NT2/D1 (cell line): Measurements from ENCODE around the gene ANGPTL2.

ENCODE experiments used
- DNase-seq: peaks from one replicate; pipeline ENCODE4 v3.0.0-alpha.2; 2011; ENCODE audit warnings: low read depth, low spot score
- H3K27me3 ChIP-seq: 2 replicates; pipeline ENCODE4 v1.6.0; 2011; ENCODE audit warnings: mild to moderate bottlenecking; ENCODE audit not compliant: insufficient read length, insufficient read depth
- H3K36me3 ChIP-seq: 2 replicates; pipeline ENCODE4 v1.6.1; 2011; ENCODE audit warnings: mild to moderate bottlenecking, low read length, mixed read lengths; ENCODE audit not compliant: insufficient read depth, insufficient read length
- H3K4me1 ChIP-seq: 2 replicates; pipeline ENCODE4 v1.5.1; 2011; ENCODE audit not compliant: insufficient read depth, insufficient read length
- H3K4me3 ChIP-seq: 2 replicates; pipeline ENCODE4 v1.5.1; 2011; ENCODE audit warnings: low read depth; ENCODE audit not compliant: insufficient read length
- H3K9ac ChIP-seq: 2 replicates; pipeline ENCODE4 v1.6.0; 2011; ENCODE audit warnings: low read depth; ENCODE audit not compliant: insufficient read length
- H3K9me3 ChIP-seq: 2 replicates; pipeline ENCODE4 v1.5.1; 2011; ENCODE audit warnings: mild to moderate bottlenecking, low read length; ENCODE audit not compliant: insufficient read depth
- SUZ12 ChIP-seq: IDR thresholded peaks from 2 replicates; pipeline ENCODE4 v1.6.1; 2011; ENCODE audit not compliant: insufficient read length, insufficient read depth; ENCODE audit errors: extremely low read depth
- YY1 ChIP-seq: IDR thresholded peaks from 2 replicates; pipeline ENCODE4 v1.6.1; 2011; ENCODE audit not compliant: insufficient read length, insufficient read depth
- ZNF274 ChIP-seq: IDR thresholded peaks from 2 replicates; pipeline ENCODE4 v1.6.1; 2011; ENCODE audit warnings: mild to moderate bottlenecking, low read depth, low read length

ANGPTL2 gene

GRCh38 chr9:127166651-127167524 lies 44.5 kb upstream of the ANGPTL2 start:
- H3K4me3 ChIP-seq: no peak overlapping the region
- no peaks in the 10 kb centered on the region for H3K9me3 ChIP-seq
- no peaks in the 10 kb centered on the region for H3K27me3 ChIP-seq
- no peak overlapping the region for H3K9ac ChIP-seq
- TF ChIP-seq ZNF274 (no peak), SUZ12 (no peak), YY1 (no peak)
- DNase-seq: no peak
- no peaks in the 10 kb centered on the region for H3K4me1 ChIP-seq
- no peaks in the 10 kb centered on the region for H3K36me3 ChIP-seq

- no peak for DNase-seq
- Histone ChIP-seq H3K9me3 (no peaks in the 10 kb centered on the region), H3K27me3 (no peaks in the 10 kb centered on the region), H3K9ac (no peak overlapping the region), H3K36me3 (no peaks in the 10 kb centered on the region), H3K4me1 (no peaks in the 10 kb centered on the region), H3K4me3 (no peak overlapping the region)
- TF ChIP-seq SUZ12: no peak
- TF ChIP-seq YY1: no peak
- no peak for TF ChIP-seq ZNF274
Measured at GRCh38 chr9:127166111-127166510, 43.7 kb upstream of the ANGPTL2 start.

GRCh38 chr9:127165116-127165515 lies 42.7 kb upstream of the ANGPTL2 start:
- Histone ChIP-seq H3K4me3 (no peak overlapping the region), H3K9ac (no peak overlapping the region), H3K36me3 (no peaks in the 10 kb centered on the region), H3K9me3 (no peaks in the 10 kb centered on the region), H3K4me1 (no peaks in the 10 kb centered on the region), H3K27me3 (no peaks in the 10 kb centered on the region)
- TF ChIP-seq YY1 (no peak), SUZ12 (no peak), ZNF274 (no peak)
- no peak for DNase-seq

GRCh38 chr9:127163409-127163808 lies 41.0 kb upstream of the ANGPTL2 start:
- no peaks in the 10 kb centered on the region for H3K9me3 ChIP-seq
- H3K4me3 ChIP-seq: no peak overlapping the region
- no peaks in the 10 kb centered on the region for H3K36me3 ChIP-seq
- H3K4me1 ChIP-seq: peaks cover 8% of the 10 kb centered on the region
- TF ChIP-seq ZNF274 (no peak), SUZ12 (no peak), YY1 (no peak)
- H3K9ac ChIP-seq: no peak overlapping the region
- DNase-seq: no peak
- no peaks in the 10 kb centered on the region for H3K27me3 ChIP-seq

GRCh38 chr9:127162864-127163365 lies 40.5 kb upstream of the ANGPTL2 start:
- Histone ChIP-seq H3K27me3 (no peaks in the 10 kb centered on the region), H3K36me3 (no peaks in the 10 kb centered on the region), H3K4me1 (peaks cover 8% of the 10 kb centered on the region), H3K4me3 (no peak overlapping the region), H3K9ac (no peak overlapping the region), H3K9me3 (no peaks in the 10 kb centered on the region)
- TF ChIP-seq YY1: no peak
- no peak for TF ChIP-seq SUZ12
- no peak for TF ChIP-seq ZNF274
- no peak for DNase-seq

GRCh38 chr9:127162046-127162863 lies 39.8 kb upstream of the ANGPTL2 start:
- Histone ChIP-seq H3K9me3 (no peaks in the 10 kb centered on the region), H3K27me3 (no peaks in the 10 kb centered on the region), H3K36me3 (no peaks in the 10 kb centered on the region), H3K4me1 (peaks cover 8% of the 10 kb centered on the region), H3K9ac (no peak overlapping the region), H3K4me3 (no peak overlapping the region)
- TF ChIP-seq SUZ12: no peak
- TF ChIP-seq ZNF274: no peak
- no peak for TF ChIP-seq YY1
- DNase-seq: no peak

- Histone ChIP-seq H3K4me3 (no peak overlapping the region), H3K9me3 (no peaks in the 10 kb centered on the region), H3K36me3 (no peaks in the 10 kb centered on the region), H3K9ac (no peak overlapping the region), H3K27me3 (no peaks in the 10 kb centered on the region), H3K4me1 (peaks cover 8% of the 10 kb centered on the region)
- TF ChIP-seq ZNF274 (no peak), SUZ12 (no peak), YY1 (no peak)
- no peak for DNase-seq
Measured at GRCh38 chr9:127161081-127161624, 38.7 kb upstream of the ANGPTL2 start.
